GM04503 (cell line): ENCODE results near the gene ZNF365.
"Not testable (repeated sequence)": the region's sequence is repeated elsewhere in the genome, so short reads cannot be mapped to it uniquely, and the experiment has no call there.

ENCODE experiments used
- DNase-seq: peaks from one replicate; pipeline ENCODE4 v3.0.0-alpha.2; 2012; ENCODE audit warnings: low read depth

The ZNF365 gene, protein sequence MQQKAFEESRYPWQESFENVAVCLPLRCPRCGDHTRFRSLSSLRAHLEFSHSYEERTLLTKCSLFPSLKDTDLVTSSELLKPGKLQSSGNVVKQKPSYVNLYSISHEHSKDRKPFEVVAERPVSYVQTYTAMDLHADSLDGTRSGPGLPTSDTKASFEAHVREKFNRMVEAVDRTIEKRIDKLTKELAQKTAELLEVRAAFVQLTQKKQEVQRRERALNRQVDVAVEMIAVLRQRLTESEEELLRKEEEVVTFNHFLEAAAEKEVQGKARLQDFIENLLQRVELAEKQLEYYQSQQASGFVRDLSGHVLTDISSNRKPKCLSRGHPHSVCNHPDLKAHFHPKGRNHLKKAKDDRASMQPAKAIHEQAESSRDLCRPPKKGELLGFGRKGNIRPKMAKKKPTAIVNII

GRCh38 chr10:62373995-62374861 lies at the start of gene ZNF365:
ZNF365 (plus strand) TSS chr10:62374369; CDS start chr10:62376194, 1,825 bp downstream.
- DNase-seq: no peak

- DNase-seq: no peak
These were observed 48.0 kb upstream of the ZNF365 start for GRCh38 chr10:62326176-62326575.

GRCh38 chr10:62327885-62328284 lies 46.3 kb upstream of the ZNF365 start:
- peak; percentile 34 for DNase-seq

DNA sequence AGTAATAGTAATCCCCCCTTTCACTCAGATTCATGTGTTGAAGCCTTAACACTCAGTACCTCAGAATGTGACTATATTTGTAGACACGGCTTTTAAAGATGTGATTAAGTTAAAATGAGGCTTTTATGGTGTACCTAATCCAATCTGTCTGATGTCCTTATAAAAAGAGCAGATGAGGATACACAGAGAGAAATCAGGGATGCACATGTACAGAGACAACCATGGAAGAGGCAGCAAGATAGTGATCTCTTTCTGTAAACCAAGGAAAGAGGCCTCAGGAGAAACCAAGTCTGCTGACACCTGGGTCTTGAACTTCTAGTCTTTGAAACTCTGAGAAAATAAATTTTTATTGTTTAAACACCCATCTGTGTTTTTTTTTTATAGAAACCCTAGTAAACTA lies 44.0 kb upstream of the ZNF365 start:
- no peak for DNase-seq

DNA sequence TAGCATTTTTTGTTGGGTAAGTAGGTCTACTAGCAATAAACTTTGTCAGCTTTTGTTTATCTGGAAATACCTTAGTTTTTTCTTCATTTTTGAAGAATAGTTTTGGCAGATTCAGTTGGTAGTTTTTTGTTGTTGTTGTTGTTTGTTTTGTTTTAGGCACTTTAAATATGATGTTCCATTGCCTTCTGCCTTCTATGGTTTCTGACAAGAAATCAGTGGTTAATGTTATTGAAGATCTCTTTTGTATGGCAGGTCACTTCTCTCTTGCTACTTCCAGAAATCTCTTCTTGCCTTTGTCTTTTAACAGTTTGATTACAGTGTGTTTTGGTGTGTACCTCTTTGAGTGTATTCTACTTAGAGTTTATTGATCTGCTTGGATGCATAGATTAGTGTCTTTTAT lies 41.8 kb upstream of the ZNF365 start:
- no peak for DNase-seq

- DNase-seq: no peak
These were observed 40.9 kb upstream of the ZNF365 start for GRCh38 chr10:62333135-62333889.

GRCh38 chr10:62333988-62334682 lies 40.0 kb upstream of the ZNF365 start:
- DNase-seq: no peak

DNA sequence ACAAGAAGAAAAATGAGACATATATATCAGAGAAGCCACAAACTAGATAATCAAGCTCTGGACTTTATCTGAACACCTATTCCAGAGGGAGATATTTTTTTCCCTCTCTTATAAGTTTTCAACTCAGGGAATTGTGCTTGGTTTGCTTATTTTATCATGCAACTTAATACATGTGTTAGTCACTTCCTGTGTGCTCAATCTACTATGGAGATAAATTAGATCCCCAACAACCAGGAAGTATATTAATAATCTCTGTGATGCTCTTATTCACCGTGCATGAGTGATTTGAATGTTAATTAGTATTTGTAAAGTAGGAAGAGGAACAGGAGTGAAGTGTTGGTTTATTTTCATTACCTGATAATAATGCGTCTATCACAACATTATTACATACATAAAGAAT lies 38.8 kb upstream of the ZNF365 start:
- no peak for DNase-seq

DNA sequence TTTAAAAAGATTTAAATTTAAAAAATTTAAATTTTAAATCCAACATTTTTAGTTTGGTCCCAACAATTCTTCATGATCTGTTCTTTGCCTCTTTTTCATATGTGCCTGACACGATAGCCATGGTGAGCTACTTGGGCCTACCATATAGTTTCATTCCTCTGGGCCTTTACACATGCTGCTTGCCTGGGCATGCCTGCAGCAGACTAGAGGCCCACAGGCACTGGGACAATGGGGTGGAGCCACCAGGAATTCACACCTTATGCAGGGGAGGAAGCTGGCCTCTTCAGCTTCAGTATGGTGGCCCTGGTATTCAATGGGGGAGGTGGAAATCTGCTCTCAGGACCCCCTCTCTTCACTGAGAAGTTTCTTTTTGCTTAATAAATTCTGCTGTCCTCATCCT lies 37.8 kb upstream of the ZNF365 start:
- no peak for DNase-seq

- DNase-seq: no peak
These were observed 32.8 kb upstream of the ZNF365 start for GRCh38 chr10:62341419-62341818.

GRCh38 chr10:62343000-62343399 lies 31.2 kb upstream of the ZNF365 start:
- DNase-seq: no peak

GRCh38 chr10:62348029-62348428 lies 26.1 kb upstream of the ZNF365 start:
- no peak for DNase-seq

DNA sequence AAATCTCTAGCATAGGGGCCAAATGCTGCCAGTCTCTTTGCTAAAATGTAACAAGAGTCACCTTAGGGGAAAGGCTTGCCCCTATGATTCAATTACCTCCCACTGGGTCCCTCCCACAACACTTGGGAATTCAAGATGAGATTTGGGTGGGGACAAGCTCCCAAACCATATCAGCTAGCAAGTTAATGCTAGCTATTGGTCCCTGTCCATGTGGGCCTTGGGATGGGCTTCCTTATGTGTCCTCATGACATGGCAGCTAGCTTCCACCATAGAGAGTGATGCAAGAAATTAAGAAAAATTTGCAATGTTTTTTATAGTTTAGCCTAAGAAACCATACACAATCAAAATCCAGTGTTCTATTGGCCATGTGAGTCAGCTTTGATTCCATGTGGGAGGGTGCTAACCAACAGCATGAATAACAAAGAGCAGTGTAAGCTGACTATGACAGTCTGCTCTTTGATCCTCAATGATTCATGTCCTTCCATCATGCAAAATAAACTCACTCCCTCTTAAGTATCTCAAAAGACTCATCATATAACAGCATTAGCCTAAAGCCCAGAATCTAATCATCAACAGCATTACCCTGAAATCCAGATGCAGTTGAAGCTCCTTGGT lies 21.7 kb upstream of the ZNF365 start:
- no peak for DNase-seq

DNA sequence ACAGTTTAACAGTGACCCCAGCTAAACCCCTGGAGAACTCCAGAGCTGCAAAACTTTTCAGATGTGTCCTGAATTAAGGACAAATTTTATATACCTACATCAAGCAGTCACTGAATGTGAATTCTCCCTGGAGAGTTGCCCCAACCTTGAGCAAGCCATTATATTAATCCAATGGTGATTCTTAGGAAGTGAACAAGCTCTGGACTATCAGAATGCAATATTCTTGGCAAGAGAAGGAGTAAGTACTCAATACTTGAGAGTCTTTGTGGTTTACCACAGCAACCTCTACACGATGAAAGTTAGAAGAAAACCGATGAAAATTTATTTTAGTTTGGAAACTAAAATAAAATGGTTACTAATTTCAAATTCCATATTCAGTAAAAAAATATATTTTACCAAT lies 19.3 kb upstream of the ZNF365 start:
- DNase-seq: peak; percentile 47

GRCh38 chr10:62356447-62356846 lies 17.7 kb upstream of the ZNF365 start:
- DNase-seq: no peak

DNA sequence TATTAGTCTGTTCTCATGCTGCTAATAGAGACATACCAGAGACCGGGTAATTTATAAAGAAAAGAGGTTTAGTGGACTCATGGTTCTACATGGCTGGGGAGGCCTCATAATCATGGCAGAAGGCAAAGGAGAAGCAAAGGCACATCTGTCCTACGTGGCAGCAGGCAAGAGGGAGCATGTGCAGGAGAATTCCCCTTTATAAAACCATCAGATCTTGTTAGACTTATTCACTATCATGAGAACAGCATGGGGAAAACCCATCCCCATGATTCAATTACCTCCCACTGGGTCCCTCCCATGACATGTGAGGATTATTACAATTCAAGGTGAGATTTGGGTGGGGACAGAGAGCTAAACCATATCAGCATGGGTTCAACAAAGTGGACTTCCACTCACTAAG lies 16.0 kb upstream of the ZNF365 start:
- not testable (repeated sequence) for DNase-seq

DNA sequence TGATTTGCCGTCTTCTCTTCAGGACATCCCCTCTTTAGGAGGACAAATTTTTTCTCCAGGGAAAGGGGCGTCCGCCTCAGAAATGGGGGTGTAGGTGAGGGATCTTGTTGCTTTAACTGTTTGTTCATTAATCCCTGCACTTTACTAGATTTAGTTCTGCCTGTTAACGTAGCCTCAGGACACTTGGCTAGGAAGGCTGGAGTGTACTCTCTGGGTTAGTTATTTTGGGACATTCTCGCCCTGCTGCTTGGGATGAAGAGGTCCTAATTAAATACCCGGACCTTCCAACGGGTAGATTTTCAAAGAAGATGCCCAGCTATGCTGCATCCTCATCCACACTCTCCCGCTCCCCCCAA lies 552 bp upstream of the ZNF365 start:
- no peak for DNase-seq

- no peak for DNase-seq
These were observed 917 bp downstream of the ZNF365 start for GRCh38 chr10:62374862-62375710.

GRCh38 chr10:62376071-62377025 lies 2.2 kb downstream of the ZNF365 start:
- DNase-seq: no peak
